Stimulated activated CD8-positive, alpha-beta memory T cell treated with anti-CD3 and anti-CD28 coated beads, Interleukin-12 subunit alpha, Interleukin-12 subunit beta, amount 100 ng/mL, for 24 hours (primary cell): ENCODE data around the gene TM2D3.
A peak's percentile ranks its signal among the peaks of the same experiment; 100 is the strongest.
"Not testable (repeated sequence)": the region's sequence is repeated elsewhere in the genome, so short reads cannot be mapped to it uniquely, and the experiment has no call there.

Experiments used
- DNase-seq: peaks from one replicate; pipeline ENCODE4 v3.0.0-alpha.2; 2020; ENCODE audit errors: extremely low read depth

The TM2D3 gene

DNA sequence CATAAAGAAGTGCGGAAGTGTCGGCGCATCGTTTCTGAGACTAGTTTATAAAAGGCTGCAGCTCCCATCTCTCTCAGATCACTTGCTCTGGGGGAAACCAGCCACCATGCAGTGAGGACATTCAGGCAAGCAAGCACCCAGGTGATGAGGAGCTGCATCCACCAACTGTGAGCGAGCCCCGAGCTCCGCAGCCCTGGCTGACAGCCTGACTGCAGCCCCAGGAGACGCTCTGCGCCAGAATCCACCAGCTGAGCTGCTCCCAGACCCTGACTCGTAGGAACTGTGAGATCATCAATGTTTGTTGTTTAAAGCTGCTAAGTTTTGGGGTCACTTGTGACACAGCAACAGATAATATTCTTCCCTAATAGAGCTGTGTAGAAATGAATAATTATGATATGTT, 5.0 kb upstream of the TM2D3 start:
- no peak for DNase-seq

DNA sequence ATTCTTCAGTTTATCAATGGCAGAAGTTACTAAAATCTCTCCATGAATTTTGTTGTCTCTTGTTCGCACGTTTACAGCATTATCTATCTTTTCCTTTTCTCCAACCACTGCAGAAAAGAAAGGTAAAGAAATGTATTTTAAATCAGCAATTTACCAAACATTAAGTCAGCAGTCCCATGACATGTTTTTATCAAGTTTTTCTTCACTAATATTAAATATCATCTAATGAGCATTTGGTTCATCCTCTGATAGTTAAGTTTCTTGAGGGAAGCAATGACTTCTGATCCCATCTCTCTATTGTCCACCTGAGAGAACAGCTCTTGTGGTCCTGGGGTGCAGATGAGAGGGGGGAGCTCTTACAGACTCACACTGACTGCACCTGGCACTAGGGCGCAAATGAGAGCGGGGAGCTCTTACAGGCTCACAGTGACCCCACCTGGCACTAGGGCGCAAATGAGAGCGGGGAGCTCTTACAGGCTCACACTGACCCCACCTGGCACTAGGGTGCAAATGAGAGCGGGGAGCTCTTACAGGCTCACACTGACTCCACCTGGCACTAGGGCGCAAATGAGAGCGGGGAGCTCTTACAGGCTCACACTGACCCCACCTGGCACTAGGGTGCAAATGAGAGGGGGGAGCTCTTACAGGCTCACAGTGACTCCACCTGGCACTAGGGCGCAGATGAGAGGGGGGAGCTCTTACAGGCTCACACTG, 2.6 kb upstream of the TM2D3 start:
- DNase-seq = not testable (repeated sequence)

DNA sequence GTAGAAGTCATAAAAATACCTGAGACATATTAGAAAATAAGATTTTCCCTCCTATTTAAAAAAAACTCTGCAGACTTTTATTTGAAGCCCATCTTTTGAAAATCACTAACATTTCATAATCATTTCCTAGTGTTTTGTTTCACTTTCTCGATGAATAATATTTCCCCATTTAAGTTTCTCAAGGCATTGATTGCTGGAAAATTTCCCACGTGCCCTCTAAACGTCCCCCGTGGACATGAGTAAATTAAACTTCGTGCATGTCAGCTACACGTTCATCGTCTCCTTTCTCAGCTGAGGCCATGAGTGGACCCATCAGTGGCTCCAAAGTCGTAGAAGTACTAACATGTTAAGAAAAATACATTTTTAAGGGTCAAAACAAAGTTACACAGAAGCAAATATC, 2.0 kb upstream of the TM2D3 start:
- no peak for DNase-seq

DNA sequence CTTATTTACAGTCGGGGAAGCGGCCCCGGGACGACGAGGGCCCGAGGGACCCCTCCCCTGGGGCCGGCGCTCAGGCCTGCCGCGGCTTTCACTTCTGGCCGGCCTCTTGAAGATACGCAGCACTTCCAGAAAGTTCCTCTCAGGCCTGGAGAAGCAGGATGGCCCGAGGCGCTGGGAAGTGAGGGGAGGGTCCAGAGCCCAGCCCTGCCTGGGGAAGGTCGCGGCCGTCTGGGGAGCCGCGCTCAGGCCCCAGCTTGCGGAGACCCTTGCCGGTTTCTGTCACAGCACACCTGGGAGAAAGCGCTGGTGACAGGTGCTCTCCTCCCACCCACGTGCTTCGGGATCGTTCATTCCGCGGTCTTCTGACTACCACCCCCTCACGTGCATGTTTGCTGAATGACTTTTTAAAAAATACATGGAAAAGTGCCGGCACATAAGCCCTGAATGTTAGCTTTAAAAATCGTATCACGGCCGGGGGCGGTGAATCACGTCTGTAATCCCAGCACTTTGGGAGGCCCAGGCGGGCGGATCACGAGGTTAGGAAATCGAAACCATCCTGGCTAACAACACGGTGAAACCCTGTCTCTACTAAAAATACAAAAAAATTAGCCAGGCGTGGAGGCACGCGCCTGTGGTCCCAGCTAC, 727 bp upstream of the TM2D3 start:
- DNase-seq = no peak

DNA sequence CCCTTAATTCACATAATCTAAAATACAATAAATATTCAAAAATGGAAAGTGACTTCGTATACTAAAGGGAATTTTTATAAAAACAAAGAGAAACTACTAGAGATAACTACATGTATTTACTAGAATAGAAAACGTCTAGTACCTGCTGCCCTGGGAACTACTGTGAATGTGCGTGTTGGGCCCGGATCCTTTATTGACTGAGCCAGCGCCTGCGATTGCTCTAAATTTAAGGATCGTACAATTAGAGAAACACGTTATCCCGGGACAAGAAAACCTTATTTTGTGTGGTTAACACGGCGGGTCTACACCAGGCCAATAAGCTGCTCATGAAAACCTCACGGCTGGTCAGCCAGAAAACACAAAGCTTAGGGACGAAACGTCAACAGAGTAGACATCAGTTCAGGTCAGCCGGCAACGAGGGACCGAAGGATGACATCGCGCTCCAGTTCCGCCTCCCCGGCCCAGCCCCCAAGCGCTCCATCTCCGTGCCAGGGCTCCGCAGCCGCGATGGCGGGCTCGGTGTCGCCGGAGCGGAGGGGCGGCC, 555 bp downstream of the TM2D3 start:
- DNase-seq = no peak

DNA sequence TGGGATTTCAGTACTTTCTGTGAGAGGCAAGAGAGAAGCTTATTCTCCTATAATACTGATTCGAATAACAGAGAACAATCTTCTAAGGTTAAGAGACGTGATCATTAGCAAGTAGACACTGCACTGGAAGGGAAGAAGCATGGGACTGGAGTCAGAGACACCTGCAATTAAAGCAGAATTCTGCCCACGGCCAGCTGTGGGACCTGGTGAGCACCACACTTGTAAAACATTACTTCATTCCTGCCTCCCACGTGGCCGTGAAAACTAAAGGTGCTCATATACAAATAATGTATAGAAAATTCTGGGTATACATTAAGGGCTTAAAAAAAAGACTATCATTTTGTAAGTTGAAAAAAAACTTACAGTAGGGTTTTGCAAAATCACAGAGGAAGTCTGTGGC, 2.0 kb downstream of the TM2D3 start:
- DNase-seq = no peak

DNA sequence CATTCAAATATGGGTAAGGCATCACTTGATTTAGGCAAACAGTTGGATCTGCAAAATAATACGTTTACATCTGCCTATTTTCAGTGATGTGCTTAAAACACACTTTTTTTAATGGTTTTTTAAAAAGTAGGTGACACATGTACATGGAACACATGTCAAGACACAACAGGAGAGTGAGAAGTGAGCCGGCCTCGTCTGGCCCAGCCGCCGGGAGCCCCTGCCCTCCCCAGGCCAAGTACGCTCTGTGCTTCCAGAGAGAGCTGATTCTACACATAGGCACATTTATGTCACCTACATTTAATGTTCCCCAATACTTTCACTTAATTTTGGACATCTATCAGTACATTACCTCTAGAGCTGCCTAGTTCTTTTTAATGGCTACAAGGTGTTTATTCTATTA, 3.8 kb downstream of the TM2D3 start:
- DNase-seq = no peak

DNA sequence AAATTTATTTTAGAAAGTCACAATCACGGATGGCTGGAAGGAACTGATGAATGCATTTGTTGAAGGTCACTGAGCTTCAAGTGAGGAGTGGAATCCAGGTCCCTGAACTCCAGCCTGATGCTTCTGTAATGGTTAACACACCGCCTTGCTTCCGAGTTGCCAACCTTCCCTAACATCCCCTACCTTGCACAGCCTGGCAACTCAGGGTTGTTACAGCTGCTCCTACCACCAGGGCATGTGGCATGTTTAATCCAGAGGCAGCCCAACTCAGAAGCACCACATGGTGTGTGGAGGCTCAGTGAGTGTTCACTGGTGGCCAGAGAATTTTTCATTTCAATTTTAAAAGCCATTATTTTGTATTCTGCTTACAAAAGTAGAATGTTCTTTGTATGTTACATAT, 4.9 kb downstream of the TM2D3 start:
- no peak for DNase-seq

DNA sequence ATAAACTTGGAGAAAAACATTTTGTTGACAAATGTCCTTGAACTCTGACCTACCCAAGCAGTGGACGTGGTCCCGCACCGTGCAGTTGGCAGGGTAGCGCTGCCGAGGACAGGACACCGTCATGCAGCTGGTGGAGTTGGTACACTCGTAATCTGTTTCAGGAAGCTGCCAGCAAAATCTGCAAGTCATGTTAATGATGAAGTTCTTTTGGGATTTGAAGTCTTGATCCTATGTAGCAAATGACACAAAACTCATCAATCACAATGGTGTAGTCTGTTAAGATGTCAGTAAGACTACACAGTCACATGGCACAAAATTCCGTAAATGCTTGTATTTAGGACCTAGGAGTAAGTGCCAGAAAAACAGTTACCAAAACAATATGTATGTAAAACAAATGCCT, 5.5 kb downstream of the TM2D3 start:
- DNase-seq = no peak

DNA sequence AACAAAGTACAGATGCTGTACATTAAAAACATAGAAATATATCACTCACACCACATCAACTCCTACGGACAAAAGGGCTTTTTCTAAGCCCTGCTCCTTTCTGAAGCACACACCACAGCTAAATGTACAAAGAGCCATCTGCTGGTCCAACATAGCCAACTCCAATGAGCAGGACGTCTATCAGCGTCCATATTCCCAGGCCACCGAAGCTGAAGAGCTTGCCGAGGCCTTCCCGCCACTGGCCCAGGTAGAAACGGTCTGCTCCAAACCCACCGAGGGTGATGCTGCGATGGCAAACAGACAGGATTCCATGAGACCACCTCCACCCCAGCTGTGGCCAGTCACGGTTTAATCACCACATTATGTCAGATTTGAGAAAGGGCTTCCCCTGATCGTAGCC, 9.8 kb downstream of the TM2D3 start:
- no peak for DNase-seq

DNA sequence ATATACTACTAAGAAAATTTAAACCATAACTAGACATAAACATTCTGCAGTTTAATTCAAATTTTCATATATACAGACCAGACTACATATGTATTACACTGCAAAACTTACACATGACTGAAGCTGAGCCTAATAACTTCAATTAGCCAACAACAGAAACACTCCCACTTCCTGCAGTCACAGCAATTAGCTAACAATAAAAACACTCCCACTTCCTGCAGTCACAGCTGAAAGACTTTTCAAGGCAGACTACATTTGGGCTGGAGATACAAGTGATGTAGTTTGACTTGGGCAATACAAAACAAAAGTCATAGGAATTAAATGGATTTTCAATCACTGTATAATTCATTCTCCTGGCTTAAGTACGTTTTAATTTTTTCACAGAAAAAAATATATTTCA, 10.3 kb downstream of the TM2D3 start:
- no peak for DNase-seq

DNA sequence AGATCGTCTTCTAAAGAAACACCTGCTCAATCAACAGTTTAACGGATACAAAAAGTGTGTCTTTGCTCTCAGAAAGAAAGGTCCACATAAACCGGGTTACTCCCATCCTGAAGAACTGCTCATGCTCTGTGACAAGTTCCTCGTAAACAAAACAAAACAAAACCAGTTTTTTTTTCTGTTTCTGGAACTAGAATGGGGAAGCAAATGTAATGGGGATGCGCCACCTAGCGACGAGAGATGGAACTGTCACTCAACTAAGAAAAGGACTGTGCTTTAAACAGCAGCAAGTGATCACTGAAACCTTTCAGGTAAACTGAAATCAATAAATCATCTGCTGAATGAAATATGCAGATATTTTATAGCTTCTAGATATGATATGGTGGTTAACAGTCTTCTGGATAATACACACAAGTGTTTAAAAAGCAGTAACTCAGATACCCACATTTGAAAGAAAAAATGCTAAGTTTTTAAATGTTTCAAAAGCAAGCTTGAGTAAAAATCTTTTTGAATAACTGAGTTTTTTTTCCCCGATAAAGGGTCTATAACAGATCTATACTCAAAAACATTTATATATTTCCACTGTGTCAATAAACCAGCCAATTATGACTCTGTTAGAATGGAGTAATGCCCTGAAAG, 10.9 kb downstream of the TM2D3 start:
- peak; percentile 23 for DNase-seq

DNA sequence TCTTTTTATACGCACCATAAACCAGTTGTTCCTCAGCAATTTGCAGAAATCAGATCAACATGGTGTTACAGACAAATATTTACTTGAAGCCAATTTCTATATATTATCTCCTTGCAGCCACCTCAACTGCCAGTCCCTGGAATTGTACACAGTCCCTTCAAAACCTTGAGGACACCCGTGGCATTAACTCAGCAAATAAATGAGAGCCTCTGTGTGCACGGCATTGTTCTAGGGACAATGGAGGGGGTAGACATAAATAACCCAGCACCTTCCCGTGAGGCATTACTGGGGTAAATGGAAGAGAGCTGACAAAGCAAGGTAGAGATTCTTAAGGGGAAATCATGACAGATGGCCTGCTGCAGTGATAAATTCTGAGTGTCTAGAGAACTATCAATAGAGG, 12.5 kb downstream of the TM2D3 start:
- DNase-seq = no peak

DNA sequence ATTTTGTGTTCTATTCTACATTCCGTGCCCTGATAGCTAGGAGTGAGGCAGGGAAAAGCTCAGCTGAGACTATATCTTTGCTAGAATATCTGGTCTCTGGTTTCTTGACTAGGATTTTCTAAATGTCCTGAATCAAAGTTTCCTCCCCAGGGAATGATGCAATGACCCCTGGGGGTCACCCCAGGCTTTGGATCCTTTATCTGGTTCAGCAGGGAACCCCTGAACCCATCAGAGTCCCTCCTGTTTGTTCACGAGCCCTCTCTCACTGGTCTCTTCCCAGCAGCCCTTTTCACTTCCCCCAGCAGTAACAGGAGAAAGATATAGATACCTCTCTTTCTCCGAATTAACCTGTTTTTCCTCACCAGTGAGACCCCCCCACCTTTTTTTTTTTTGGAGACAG, 14.3 kb downstream of the TM2D3 start:
- no peak for DNase-seq

DNA sequence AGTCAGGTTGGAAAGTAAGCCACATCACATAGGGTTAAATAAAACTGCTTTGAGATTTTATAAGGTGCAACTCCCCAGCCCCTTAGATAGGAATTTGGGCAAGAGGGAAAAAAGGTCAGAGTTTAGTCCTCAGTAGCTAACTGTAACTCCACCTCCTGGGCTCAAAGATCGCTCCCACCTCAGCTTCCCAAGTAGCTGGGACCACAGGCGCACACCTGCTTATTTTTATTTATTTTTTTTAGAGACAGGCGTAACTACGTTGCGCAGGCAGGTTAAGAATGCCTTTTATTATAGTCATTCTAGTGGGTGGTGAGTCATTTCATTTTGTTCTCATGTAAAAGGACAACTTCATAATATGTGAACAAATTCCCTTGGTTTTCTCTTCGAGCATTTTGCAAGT, 14.7 kb downstream of the TM2D3 start:
- DNase-seq = no peak

DNA sequence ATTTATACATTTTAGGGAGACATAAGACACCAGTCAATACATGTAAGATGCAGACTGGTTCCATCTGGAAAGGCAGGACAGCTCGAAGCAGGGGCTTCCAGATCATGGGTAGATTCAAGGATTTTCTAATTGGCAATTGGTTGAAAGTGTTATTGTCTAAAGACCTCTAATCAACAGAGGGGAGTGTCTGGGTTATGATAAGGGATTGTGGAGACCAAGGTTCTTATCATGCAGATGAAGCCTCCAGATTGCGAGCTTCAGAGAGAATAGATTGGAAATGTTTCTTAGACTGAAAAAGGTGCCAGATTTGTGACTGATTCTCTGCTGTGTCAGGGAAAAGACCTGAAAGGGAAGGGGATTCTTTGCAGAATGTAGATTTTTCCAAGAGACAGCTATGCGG, 15.1 kb downstream of the TM2D3 start:
- DNase-seq = no peak

DNA sequence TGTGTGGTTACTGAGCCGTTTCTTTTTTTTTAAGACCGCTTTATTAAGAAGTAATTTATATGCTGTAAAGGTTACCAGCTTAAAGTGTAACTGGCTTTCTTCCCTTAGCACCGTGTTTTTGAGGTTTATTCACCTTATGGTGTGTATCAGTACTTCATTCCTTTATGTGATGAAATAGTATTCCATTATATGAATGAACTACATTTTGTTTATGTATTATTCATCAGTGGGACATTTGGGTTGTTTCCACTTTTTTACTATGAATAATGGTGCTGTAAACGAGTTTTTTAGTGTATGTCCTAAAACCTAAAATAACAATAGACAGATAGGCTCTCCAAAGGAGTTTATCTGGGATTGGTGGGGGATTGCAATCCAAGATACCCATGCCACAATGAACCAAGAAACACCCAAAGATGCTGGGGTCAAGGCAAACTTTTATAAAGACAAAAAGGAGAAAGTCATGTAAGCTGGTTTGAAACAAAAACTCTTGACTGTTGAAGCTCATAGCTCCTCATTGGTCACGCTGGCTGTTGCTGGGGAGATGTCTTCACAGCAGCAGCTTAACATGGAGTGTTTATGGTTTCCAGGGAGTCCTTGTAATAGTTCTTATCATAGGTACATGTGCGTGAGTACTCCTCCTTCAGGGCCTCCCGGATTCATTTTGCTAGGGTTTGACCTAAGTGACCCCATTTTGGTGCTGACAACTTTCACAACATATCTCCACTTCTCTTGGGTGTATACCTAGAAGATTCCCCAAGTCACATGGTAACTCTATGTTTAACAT, 16.0 kb downstream of the TM2D3 start:
- DNase-seq = no peak

DNA sequence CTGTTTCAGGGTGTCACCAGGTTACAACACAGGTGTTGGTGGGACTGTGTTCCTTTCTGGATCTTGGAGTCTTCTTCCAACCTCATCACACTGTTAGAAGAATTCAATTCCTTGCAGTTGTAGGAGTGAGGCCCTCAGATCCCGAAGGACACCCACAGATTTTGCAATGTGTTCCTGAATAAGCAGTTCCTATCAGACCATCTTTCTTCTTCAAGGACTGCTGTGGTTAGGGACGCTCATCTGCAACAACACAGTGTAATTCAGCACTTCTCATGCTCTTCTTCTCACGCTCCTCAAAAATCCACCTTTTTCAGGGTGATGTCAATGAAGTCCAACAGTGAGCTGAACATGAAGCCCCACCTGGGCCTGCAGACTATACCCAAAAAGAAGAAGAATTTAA, 18.8 kb downstream of the TM2D3 start:
- DNase-seq = no peak

DNA sequence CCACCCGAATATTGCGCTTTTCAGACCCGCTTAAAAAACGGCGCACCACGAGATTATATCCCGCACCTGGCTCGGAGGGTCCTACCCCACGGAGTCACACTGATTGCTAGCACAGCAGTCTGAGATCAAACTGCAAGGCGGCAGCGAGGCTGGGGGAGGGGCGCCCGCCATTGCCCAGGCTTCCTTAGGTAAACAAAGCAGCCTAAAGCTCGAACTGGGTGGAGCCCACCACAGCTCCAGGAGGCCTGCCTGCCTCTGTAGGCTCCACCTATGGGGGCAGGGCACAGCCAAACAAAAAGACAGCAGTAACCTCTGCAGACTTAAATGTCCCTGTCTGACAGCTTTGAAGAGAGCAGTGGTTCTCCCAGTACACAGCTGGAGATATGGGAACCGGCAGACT, 25.5 kb downstream of the TM2D3 start:
- DNase-seq = not testable (repeated sequence)

DNA sequence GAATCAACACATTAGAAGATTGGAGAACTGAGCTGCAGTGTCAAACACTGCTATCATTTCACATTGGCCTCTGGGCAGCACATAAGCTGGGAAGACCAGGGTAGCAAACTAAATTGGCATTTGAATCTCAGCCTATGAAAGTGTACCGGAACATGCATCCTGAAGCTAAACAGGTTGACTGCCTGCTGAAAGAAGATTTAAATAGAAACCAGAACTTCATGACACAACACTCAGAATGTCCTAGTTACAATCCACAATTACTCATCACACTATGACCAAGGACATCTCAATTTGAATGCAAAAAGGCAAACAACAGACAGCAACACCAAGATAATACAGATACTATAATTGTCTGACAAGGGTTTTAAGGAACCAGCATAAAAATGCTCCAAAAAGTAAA, 26.2 kb downstream of the TM2D3 start:
- no peak for DNase-seq

DNA sequence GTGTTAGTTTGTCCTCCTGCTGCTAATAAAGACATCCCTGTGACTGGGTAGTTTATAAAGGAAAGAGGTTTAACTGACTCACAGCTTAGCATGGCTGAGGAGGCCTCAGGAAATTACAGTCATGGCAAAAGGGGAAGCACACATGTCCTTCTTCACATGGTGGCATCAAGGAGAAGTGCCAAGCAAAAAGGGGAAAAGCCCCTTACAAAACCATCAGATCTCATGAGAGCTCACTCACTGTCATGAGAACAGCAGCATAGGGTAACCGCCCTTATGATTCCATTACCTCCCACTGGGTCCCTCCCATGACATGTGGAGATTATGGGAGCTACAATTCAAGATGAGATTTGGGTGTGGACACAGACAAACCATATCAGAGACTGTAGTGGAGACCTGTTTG, 27.0 kb downstream of the TM2D3 start:
- no peak for DNase-seq
